Gastrocnemius medialis (tissue), 4 donors: ENCODE results near the gene ZKSCAN5.

Source experiments
- CTCF ChIP-seq, 5 experiments: fragments of 450-650 bp in 3 of 5; fragments of 200-600 bp in 2 of 5; sonication (generic) in 2 of 5; IDR thresholded peaks in 4 of 5; conservative IDR thresholded peaks in 1 of 5; 1 replicate in 4 of 5; 2 replicates in 1 of 5; pipeline ENCODE4 v1.5.1; 2016 to 2019; ENCODE audit warnings: antibody characterized with exemption in 5 of 5, mild to moderate bottlenecking in 3 of 5, moderate library complexity in 3 of 5
- POLR2A ChIP-seq, 2 donors: fragments of 450-650 bp; IDR thresholded peaks; one replicate each; pipeline ENCODE4 v1.6.1; 2017; ENCODE audit warnings: antibody characterized with exemption in 2 of 2, mild to moderate bottlenecking in 2 of 2, moderate library complexity in 2 of 2

GRCh38 chr7:99457650-99458493 lies 46.6 kb upstream of the ZKSCAN5 start:
- TF ChIP-seq CTCF (IDR thresholded peaks at IDR 0.05 in 4 of 5, conservative IDR thresholded peaks at IDR 0.05 in 1 of 5) = no peak
- no peak for TF ChIP-seq POLR2A (IDR thresholded peaks at IDR 0.05)
